ENCODE results near the gene LRP10. TPM values are rescaled to one million over a fixed set of nuclear protein-coding genes. Genes with fewer than 3 reads are reported as not detected.

LRP10 gene
- total RNA-seq, 4 donors from 2014 or later, result 82.3 to 151 (median 97.0) TPM

DNA sequence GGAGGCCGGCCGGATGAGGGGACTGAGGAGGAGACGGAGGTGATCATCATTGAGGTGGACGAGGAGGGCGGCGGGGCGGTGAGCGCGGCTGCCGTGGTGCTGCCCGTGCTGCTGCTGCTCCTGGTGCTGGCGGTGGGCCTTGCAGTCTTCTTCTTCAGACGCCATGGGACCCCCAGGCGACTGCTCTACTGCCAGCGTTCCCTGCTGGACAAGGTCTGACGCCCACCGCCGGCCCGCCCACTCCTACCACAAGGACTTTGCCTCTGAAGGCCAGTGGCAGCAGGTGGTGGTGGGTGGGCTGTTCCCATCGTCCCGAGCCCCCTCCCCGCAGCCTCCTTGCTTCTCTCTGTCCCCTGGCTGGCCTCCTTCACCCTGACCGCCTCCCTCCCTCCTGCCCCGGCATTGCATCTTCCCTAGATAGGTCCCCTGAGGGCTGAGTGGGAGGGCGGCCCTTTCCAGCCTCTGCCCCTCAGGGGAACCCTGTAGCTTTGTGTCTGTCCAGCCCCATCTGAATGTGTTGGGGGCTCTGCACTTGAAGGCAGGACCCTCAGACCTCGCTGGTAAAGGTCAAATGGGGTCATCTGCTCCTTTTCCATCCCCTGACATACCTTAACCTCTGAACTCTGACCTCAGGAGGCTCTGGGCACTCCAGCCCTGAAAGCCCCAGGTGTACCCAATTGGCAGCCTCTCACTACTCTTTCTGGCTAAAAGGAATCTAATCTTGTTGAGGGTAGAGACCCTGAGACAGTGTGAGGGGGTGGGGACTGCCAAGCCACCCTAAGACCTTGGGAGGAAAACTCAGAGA, 25.5 kb upstream of the LRP10 start:
- H3K4me3 ChIP-seq, result no peak overlapping the region
- 65 to 68% methylated on average over 24 to 26 of the region's 26 CpGs for WGBS, 2 donors
- H3K36me3 ChIP-seq, result peaks cover 4 to 60% (median 17%) of the 10 kb centered on the region in 3 donors
- H3K9me3 ChIP-seq, result no peaks in the 10 kb centered on the region
- no peaks in the 10 kb centered on the region for H3K27me3 ChIP-seq
- peaks cover 10 to 90% (median 50%) of the 10 kb centered on the region in 4 donors for H3K4me1 ChIP-seq
- TF ChIP-seq EP300 (IDR thresholded peaks at IDR 0.05) (no peak), POLR2A (IDR thresholded peaks at IDR 0.05) (no peak)
- TF ChIP-seq, protein P1, sequence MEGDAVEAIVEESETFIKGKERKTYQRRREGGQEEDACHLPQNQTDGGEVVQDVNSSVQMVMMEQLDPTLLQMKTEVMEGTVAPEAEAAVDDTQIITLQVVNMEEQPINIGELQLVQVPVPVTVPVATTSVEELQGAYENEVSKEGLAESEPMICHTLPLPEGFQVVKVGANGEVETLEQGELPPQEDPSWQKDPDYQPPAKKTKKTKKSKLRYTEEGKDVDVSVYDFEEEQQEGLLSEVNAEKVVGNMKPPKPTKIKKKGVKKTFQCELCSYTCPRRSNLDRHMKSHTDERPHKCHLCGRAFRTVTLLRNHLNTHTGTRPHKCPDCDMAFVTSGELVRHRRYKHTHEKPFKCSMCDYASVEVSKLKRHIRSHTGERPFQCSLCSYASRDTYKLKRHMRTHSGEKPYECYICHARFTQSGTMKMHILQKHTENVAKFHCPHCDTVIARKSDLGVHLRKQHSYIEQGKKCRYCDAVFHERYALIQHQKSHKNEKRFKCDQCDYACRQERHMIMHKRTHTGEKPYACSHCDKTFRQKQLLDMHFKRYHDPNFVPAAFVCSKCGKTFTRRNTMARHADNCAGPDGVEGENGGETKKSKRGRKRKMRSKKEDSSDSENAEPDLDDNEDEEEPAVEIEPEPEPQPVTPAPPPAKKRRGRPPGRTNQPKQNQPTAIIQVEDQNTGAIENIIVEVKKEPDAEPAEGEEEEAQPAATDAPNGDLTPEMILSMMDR (IDR thresholded peaks at IDR 0.05), result no peak
- peak overlapping the region; percentile 78 to 98 (median 90) for H3K27ac ChIP-seq
- no peak for DNase-seq (ENCODE audit: low spot score in 2 of 2)

DNA sequence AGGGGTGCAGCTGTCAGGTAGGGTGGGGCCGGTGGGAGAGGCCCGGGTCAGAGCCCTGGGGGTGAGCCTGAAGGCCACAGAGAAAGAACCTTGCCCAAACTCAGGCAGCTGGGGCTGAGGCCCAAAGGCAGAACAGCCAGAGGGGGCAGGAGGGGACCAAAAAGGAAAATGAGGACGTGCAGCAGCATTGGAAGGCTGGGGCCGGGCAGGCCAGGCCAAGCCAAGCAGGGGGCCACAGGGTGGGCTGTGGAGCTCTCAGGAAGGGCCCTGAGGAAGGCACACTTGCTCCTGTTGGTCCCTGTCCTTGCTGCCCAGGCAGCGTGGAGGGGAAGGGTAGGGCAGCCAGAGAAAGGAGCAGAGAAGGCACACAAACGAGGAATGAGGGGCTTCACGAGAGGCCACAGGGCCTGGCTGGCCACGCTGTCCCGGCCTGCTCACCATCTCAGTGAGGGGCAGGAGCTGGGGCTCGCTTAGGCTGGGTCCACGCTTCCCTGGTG, 24.7 kb upstream of the LRP10 start:
- 43 to 58% methylated on average over 11 of the region's 11 CpGs for WGBS, 2 donors
- TF ChIP-seq POLR2A (IDR thresholded peaks at IDR 0.05), result no peak
- no peak for TF ChIP-seq EP300 (IDR thresholded peaks at IDR 0.05)
- TF ChIP-seq, protein P1 (IDR thresholded peaks at IDR 0.05), result no peak

DNA sequence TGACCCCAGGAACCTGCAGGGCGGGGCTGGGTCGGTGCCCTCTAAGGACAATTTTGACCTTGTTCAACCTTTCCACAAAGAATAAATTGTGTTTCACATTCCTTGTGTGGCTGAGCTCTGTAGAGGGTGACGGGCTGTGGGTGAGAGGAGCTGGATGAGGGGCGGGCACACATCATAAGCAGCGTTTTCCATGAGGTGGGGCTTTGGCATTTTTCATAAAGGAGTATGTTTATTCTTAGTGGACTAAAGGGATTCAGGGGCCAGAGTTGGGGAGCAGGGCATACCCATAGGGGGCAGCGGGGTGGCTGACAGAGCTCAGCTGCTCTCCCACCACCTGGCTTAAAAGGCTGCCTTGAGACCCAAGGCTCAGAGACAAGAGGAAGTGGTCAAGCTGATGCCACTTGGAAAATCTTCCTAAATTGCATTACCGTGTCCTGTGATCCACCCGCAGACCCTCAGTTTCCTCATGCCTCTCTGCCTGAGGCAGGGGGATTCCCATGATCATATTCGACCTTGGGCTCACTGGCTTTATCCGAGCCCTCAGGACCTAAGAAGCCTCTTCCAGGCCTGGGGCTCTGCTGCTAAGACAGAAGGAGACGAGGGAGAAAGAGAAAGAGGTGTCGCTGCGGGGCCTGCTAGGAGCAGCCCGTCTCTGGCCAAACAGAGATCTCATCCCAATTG, 23.7 kb upstream of the LRP10 start:
- peak overlapping the region in 1 of 4 donors; percentile 10 for H3K4me3 ChIP-seq
- no peaks in the 10 kb centered on the region for H3K27me3 ChIP-seq
- peak in 1 of 2 donors; percentile 36 for TF ChIP-seq EP300 (IDR thresholded peaks at IDR 0.05)
- TF ChIP-seq, protein P1 (IDR thresholded peaks at IDR 0.05), result peak in 1 of 5 experiments; percentile 12
- TF ChIP-seq POLR2A (IDR thresholded peaks at IDR 0.05), result no peak
- peaks cover 0 to 42% (median 6%) of the 10 kb centered on the region in 3 donors for H3K36me3 ChIP-seq
- H3K9me3 ChIP-seq, result no peaks in the 10 kb centered on the region
- peaks cover 10 to 91% (median 60%) of the 10 kb centered on the region in 4 donors for H3K4me1 ChIP-seq
- 16% methylated on average over 12 to 14 of the region's 14 CpGs for WGBS, 2 donors
- DNase-seq (ENCODE audit: low spot score in 2 of 2), result no peak
- peak overlapping the region; percentile 78 to 98 (median 90) for H3K27ac ChIP-seq

More for the DNA sequence above, 24.7 kb upstream of the LRP10 start:
- Histone ChIP-seq H3K36me3 (peaks cover 4 to 51% (median 9%) of the 10 kb centered on the region in 3 donors), H3K9me3 (no peaks in the 10 kb centered on the region), H3K27me3 (no peaks in the 10 kb centered on the region), H3K4me1 (peaks cover 10 to 91% (median 56%) of the 10 kb centered on the region in 4 donors), H3K4me3 (no peak overlapping the region), H3K27ac (peak overlapping the region; percentile 78 to 98 (median 90))
- no peak for DNase-seq (ENCODE audit: low spot score in 2 of 2)

DNA sequence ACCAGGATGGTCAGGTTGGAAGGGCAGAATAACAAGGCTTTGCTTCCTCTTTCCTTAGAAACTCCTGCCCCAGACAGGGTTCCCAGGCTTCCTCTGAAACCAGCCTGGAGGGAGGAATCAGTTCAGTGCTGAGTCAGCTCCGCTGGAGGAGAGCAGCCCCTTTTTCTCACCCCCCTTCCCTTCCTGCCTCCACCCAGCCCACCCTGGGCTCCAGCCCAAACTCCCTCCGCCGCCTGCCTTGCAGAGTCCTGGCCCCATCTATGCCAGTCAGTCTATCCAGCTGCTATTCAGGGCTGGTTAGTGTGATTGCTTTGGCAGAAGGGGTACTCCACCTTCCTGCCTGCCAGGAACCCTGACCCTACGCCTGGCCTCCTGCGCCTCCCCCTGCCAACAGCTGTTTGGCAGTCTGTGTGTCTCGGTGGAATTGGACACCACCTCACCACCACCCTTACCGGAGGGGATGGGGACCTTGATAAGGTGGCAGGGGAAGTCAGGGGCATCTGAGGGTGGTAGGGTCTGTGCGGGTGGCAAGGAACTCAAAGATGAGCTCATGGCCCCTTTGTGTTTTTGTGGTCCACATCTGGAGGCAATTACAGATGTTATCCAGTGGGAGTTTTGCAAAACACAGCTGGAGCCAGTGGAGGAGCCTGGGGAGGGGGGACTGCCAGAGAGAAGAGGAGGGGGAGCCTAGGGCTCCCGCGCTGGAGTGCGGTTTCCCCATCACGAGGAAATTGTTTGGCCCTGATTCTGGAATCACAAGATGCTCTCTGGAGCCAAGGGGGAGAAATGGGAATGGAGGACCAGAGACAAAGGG, 23.0 kb upstream of the LRP10 start:
- TF ChIP-seq POLR2A (IDR thresholded peaks at IDR 0.05) (no peak), EP300 (IDR thresholded peaks at IDR 0.05) (peak; percentile 65 to 73)
- TF ChIP-seq, protein P1 (IDR thresholded peaks at IDR 0.05), result peak in 1 of 5 experiments; percentile 22
- H3K27me3 ChIP-seq, result no peaks in the 10 kb centered on the region
- H3K4me1 ChIP-seq, result peaks cover 10 to 91% (median 66%) of the 10 kb centered on the region in 4 donors
- peak overlapping the region in 1 of 4 donors; percentile 10 for H3K4me3 ChIP-seq
- peak; percentile 55 to 70 for DNase-seq (ENCODE audit: low spot score in 2 of 2)
- peak overlapping the region; percentile 78 to 98 (median 90) for H3K27ac ChIP-seq
- peaks cover 0 to 34% (median under 1%) of the 10 kb centered on the region in 3 donors for H3K36me3 ChIP-seq
- H3K9me3 ChIP-seq, result no peaks in the 10 kb centered on the region
- WGBS, 2 donors, result 6 to 7% methylated on average over 12 of the region's 12 CpGs
